ENCODE data around the gene BPIFA2. TPM values are rescaled to one million over a fixed set of nuclear protein-coding genes. Genes with fewer than 3 reads are reported as not detected.

Gene BPIFA2
- total RNA-seq, 1 donor from 2014 or later: not detected

DNA sequence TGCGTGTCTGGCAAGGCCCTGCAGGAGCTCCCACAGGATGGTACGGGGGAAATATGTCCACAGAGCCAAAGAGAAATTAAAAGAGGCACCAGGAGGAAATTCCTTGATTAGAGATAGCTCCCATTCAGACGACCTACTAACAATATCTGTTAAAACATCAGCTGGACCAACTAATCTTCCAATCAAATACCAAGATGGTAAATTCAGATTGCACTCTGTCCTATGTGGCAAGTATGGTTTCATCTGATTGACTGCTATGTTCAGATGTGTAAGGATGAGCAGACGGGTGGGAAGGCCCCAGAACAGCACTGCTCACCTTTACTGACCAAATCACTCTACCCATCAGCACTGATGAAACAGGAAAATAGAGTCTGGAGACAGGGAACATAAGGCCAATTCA, 19.5 kb downstream of the BPIFA2 start:
- intact Hi-C loops (cut with DNase I): no loop called here
- DNase-seq (ENCODE audit: extremely low spot score in 2 of 2): no peak

DNA sequence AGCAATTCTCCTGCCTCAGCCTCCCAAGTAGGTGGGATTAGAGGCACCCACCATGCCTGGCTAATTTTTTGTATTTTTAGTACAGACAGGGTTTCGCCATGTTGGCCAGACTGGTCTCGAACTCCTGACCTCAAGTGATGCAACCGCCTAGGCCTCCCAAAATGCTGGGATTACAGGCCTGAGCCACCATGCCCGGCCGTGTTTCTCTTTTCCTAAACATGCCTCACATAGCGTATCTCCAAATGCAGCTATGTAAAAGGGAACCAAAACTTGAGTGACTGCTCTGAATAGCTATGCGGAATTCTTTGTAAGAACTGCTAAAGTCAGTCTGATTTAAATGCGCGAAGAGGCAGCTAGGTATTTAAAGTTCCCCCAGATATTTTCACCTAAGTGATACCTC, 20.5 kb downstream of the BPIFA2 start:
- Histone ChIP-seq H3K27ac (no peak overlapping the region), H3K36me3 (no peaks in the 10 kb centered on the region), H3K9me3 (no peaks in the 10 kb centered on the region), H3K27me3 (no peaks in the 10 kb centered on the region), H3K4me3 (no peak overlapping the region), H3K4me1 (no peaks in the 10 kb centered on the region)
- TF ChIP-seq, protein P1, sequence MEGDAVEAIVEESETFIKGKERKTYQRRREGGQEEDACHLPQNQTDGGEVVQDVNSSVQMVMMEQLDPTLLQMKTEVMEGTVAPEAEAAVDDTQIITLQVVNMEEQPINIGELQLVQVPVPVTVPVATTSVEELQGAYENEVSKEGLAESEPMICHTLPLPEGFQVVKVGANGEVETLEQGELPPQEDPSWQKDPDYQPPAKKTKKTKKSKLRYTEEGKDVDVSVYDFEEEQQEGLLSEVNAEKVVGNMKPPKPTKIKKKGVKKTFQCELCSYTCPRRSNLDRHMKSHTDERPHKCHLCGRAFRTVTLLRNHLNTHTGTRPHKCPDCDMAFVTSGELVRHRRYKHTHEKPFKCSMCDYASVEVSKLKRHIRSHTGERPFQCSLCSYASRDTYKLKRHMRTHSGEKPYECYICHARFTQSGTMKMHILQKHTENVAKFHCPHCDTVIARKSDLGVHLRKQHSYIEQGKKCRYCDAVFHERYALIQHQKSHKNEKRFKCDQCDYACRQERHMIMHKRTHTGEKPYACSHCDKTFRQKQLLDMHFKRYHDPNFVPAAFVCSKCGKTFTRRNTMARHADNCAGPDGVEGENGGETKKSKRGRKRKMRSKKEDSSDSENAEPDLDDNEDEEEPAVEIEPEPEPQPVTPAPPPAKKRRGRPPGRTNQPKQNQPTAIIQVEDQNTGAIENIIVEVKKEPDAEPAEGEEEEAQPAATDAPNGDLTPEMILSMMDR (IDR thresholded peaks at IDR 0.05): no peak
- DNase-seq (ENCODE audit: extremely low spot score in 2 of 2): no peak
- intact Hi-C loops (cut with DNase I): no loop called here

More for the DNA sequence above, 19.5 kb downstream of the BPIFA2 start:
- Histone ChIP-seq H3K9me3 (no peaks in the 10 kb centered on the region), H3K27ac (no peak overlapping the region), H3K4me1 (no peaks in the 10 kb centered on the region), H3K4me3 (no peak overlapping the region), H3K27me3 (no peaks in the 10 kb centered on the region), H3K36me3 (no peaks in the 10 kb centered on the region)
- TF ChIP-seq POLR2AphosphoS5 (IDR thresholded peaks at IDR 0.05; ENCODE audit: insufficient read depth in 1 of 2, low read depth in 1 of 2): no peak

DNA sequence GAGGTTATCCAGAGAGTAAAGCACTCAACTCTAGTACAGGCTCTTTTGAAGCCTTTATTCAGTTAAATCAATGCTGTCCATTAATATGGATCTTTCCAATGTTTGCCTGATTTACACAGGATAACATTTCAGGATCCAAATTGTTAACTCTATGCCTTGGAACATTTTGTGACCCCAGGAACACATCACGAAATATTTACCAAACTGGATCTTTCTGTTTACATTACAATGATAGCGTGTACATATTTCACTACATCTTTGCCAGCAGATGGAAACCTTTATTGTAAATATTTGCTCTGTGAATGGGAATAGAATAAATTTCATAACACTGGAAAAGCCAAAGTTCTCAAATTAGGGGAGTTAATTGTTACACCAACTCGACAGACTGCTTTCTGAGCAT, 23.5 kb downstream of the BPIFA2 start:
- no peaks in the 10 kb centered on the region for H3K4me1 ChIP-seq
- no peaks in the 10 kb centered on the region for H3K36me3 ChIP-seq
- no peak for DNase-seq (ENCODE audit: extremely low spot score in 2 of 2)
- no peak overlapping the region for H3K27ac ChIP-seq
- intact Hi-C loops (cut with DNase I): loop anchor here (10.0 kb wide), 1 partner anchor 1037 kb away; no protein-coding TSS in a partner anchor
- no peaks in the 10 kb centered on the region for H3K27me3 ChIP-seq
- H3K9me3 ChIP-seq: no peaks in the 10 kb centered on the region
- TF ChIP-seq POLR2A (IDR thresholded peaks at IDR 0.05) (no peak), POLR2AphosphoS5 (IDR thresholded peaks at IDR 0.05; ENCODE audit: insufficient read depth in 1 of 2, low read depth in 1 of 2) (no peak)
- TF ChIP-seq, protein P1 (IDR thresholded peaks at IDR 0.05): no peak
- no peak overlapping the region for H3K4me3 ChIP-seq

DNA sequence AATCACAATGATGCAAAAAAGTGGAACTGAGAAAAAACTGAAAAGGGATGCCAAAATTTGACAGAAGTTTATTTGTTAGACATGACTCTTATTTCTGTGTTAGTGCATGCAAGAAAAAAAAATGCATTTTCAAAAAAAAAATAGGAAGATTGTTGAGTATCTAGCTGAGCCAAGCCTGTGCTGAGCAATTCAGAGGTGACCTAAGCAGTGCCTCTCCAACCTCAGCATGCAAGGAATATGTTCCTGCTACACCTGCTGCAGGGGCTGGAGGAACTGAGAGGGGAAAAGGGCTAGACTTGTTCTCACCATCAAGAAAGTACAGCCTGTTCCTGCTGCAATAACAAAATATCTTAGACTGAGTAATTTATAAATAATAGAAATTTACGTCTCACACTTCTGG, 24.0 kb downstream of the BPIFA2 start:
- no peaks in the 10 kb centered on the region for H3K27me3 ChIP-seq
- H3K4me1 ChIP-seq: no peaks in the 10 kb centered on the region
- no peak for TF ChIP-seq POLR2AphosphoS5 (IDR thresholded peaks at IDR 0.05; ENCODE audit: insufficient read depth in 1 of 2, low read depth in 1 of 2)
- no peak for TF ChIP-seq POLR2A (IDR thresholded peaks at IDR 0.05)
- TF ChIP-seq, protein P1 (IDR thresholded peaks at IDR 0.05): no peak
- H3K36me3 ChIP-seq: no peaks in the 10 kb centered on the region
- no peak overlapping the region for H3K27ac ChIP-seq
- intact Hi-C loops (cut with DNase I): loop anchor here (10.0 kb wide), 1 partner anchor 1037 kb away; no protein-coding TSS in a partner anchor
- H3K9me3 ChIP-seq: no peaks in the 10 kb centered on the region
- no peak for DNase-seq (ENCODE audit: extremely low spot score in 2 of 2)
- H3K4me3 ChIP-seq: no peak overlapping the region

DNA sequence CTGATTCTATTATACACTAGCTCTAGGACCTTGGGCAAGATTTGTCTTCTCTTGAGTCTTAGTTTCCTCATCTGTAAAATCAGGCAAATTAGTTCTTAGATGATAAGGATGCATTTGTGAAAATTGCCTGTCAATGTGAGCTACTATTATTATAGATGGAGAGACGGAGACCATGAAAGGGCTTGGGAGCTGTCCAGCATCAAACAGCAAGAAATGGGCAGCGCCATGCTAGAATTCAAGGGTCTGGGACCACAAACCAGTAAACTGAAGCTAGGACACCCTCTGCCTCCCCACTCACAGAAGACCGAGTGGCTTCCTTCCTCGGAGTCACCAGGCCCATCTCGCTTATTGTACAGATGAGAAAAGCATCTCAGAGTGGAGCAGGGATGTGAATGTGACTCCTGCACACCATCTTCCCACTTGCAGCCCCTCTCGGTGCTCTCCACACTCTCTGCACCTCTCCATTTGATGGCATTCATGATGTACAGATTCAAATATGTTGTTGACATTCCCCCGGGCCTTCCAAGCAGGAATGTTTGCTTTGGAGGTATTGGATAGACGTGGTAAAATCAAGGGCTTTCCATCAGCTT, 25.0 kb downstream of the BPIFA2 start:
- H3K36me3 ChIP-seq: no peaks in the 10 kb centered on the region
- no peak for DNase-seq (ENCODE audit: extremely low spot score in 2 of 2)
- H3K27me3 ChIP-seq: no peaks in the 10 kb centered on the region
- no peaks in the 10 kb centered on the region for H3K4me1 ChIP-seq
- H3K4me3 ChIP-seq: no peak overlapping the region
- TF ChIP-seq POLR2AphosphoS5 (IDR thresholded peaks at IDR 0.05; ENCODE audit: insufficient read depth in 1 of 2, low read depth in 1 of 2) (no peak), POLR2A (IDR thresholded peaks at IDR 0.05) (no peak)
- no peak overlapping the region for H3K27ac ChIP-seq
- intact Hi-C loops (cut with DNase I): loop anchor here (10.0 kb wide), 1 partner anchor 1038 kb away; no protein-coding TSS in a partner anchor
- no peaks in the 10 kb centered on the region for H3K9me3 ChIP-seq

DNA sequence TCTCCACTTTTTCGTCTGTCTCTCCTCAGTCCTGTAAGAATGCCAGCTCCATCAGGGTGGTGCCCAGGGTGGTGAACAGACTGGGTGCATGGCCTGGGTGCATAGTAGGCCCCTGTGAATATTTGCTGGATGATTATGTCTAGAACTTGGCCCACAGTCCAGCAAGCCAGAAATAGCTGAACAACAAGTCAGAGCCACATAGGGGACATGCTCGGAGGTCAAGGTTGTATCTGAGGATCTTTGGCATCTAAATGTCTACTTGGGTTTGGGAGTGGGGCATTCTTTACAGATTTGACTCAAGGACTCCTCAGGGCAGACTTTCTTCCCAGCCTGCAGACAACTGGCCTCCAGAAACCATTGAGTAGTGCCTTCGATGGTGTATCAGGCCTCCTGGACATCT, 31.1 kb downstream of the BPIFA2 start:
- DNase-seq (ENCODE audit: extremely low spot score in 2 of 2): no peak
- Histone ChIP-seq H3K27me3 (no peaks in the 10 kb centered on the region), H3K4me1 (no peaks in the 10 kb centered on the region), H3K27ac (no peak overlapping the region), H3K36me3 (no peaks in the 10 kb centered on the region), H3K4me3 (no peak overlapping the region), H3K9me3 (no peaks in the 10 kb centered on the region)
- intact Hi-C loops (cut with DNase I): loop anchor here (10.0 kb wide), 1 partner anchor 1044 kb away; no protein-coding TSS in a partner anchor
- TF ChIP-seq POLR2A (IDR thresholded peaks at IDR 0.05): no peak
- no peak for TF ChIP-seq POLR2AphosphoS5 (IDR thresholded peaks at IDR 0.05; ENCODE audit: insufficient read depth in 1 of 2, low read depth in 1 of 2)
- TF ChIP-seq, protein P1 (IDR thresholded peaks at IDR 0.05): no peak
